Tibial nerve (tissue), 4 donors: ENCODE results near the gene PAAF1.

Experiments used
- EP300 ChIP-seq, 2 donors: sonication (generic); formaldehyde crosslinking; IDR thresholded peaks; one replicate each; pipeline ENCODE4 v1.6.1; 2017; ENCODE audit warnings: antibody characterized with exemption in 2 of 2, mild to moderate bottlenecking in 1 of 2
- TF ChIP-seq, protein P1 (sequence below), 5 experiments: fragments of 200-600 bp in 3 of 5; fragments of 450-650 bp in 2 of 5; sonication (generic) in 3 of 5; IDR thresholded peaks; one replicate each; pipeline ENCODE4 v1.5.1; 2016 to 2019; ENCODE audit warnings: antibody characterized with exemption in 5 of 5, mild to moderate bottlenecking in 3 of 5, moderate library complexity in 2 of 5

DNA sequence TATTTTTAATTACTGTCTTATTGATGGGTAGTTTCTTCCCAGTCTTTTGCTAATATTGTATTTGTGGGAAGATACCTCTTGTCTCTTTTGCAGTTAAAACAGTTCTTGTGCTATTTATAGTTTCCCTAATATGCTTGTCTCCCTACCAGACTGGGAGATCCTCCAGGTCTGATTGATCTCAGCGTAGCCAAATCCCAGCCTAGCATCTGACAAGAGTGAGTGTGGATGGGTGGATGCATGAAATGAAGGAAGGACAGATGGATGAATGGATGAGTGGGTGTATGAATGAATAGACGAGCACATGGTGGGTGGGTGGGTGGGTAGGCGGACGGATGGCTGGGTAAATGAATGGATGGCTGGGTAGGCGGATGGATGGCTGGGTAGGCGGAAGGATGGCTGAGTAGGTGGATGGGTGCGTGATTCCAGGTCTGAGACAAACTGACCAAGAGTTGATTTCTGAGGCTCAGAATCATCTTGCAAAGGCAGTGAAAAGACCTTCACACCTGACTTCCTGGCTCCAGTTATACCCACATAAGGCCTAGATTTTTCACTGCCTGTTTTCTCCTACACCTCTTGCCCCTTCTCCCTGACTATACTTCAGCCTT lies 85.4 kb downstream of the PAAF1 start:
- TF ChIP-seq, protein P1, sequence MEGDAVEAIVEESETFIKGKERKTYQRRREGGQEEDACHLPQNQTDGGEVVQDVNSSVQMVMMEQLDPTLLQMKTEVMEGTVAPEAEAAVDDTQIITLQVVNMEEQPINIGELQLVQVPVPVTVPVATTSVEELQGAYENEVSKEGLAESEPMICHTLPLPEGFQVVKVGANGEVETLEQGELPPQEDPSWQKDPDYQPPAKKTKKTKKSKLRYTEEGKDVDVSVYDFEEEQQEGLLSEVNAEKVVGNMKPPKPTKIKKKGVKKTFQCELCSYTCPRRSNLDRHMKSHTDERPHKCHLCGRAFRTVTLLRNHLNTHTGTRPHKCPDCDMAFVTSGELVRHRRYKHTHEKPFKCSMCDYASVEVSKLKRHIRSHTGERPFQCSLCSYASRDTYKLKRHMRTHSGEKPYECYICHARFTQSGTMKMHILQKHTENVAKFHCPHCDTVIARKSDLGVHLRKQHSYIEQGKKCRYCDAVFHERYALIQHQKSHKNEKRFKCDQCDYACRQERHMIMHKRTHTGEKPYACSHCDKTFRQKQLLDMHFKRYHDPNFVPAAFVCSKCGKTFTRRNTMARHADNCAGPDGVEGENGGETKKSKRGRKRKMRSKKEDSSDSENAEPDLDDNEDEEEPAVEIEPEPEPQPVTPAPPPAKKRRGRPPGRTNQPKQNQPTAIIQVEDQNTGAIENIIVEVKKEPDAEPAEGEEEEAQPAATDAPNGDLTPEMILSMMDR (IDR thresholded peaks at IDR 0.05), result no peak
- no peak for TF ChIP-seq EP300 (IDR thresholded peaks at IDR 0.05)
